GM23248 (cell line): ENCODE measurements around the gene C9orf50. TPM values are rescaled to one million over a fixed set of nuclear protein-coding genes. Genes with fewer than 3 reads are reported as not detected.

Source experiments
- DNase-seq: peaks from one replicate; pipeline ENCODE4 v3.0.0-alpha.2; 2015
- H2AFZ ChIP-seq: fragments of 200-600 bp; sonication (generic); 2 replicates; pipeline ENCODE4 v1.6.1; 2016; ENCODE audit warnings: antibody characterized with exemption
- H3F3A ChIP-seq: fragments of 200-600 bp; sonication (generic); 2 replicates; pipeline ENCODE4 v1.6.1; 2016; ENCODE audit warnings: mild to moderate bottlenecking, antibody characterized with exemption, mixed run types; ENCODE audit not compliant: insufficient read depth
- H3K27ac ChIP-seq: fragments of 200-600 bp; sonication (generic); 2 replicates; pipeline ENCODE4 v1.5.1; 2016; ENCODE audit warnings: mild to moderate bottlenecking
- H3K27me3 ChIP-seq: fragments of 200-600 bp; sonication (generic); replicated peaks from 2 replicates; pipeline ENCODE4 v1.6.1; 2016; ENCODE audit warnings: mild to moderate bottlenecking; ENCODE audit not compliant: insufficient read depth
- H3K36me3 ChIP-seq: fragments of 200-600 bp; sonication (generic); 2 replicates; pipeline ENCODE4 v1.6.1; 2016; ENCODE audit warnings: low read depth, mild to moderate bottlenecking
- H3K4me1 ChIP-seq: fragments of 200-600 bp; sonication (generic); 2 replicates; pipeline ENCODE4 v1.6.1; 2016; ENCODE audit warnings: mild to moderate bottlenecking; ENCODE audit not compliant: insufficient read depth
- H3K4me2 ChIP-seq: fragments of 200-600 bp; sonication (generic); one replicate; pipeline ENCODE4 v1.6.1; 2016; ENCODE audit warnings: mild to moderate bottlenecking; ENCODE audit not compliant: unreplicated experiment
- H3K4me3 ChIP-seq: fragments of 200-600 bp; sonication (generic); 2 replicates; pipeline ENCODE4 v1.5.1; 2016; ENCODE audit warnings: mild to moderate bottlenecking
- H3K79me2 ChIP-seq: fragments of 200-600 bp; sonication (generic); 2 replicates; pipeline ENCODE4 v1.6.1; 2016; ENCODE audit warnings: mild to moderate bottlenecking; ENCODE audit not compliant: insufficient read depth
- H3K9ac ChIP-seq: fragments of 200-600 bp; sonication (generic); 2 replicates; pipeline ENCODE4 v1.6.1; 2016; ENCODE audit warnings: mild to moderate bottlenecking
- H3K9me2 ChIP-seq: fragments of 200-600 bp; sonication (generic); 2 replicates; pipeline ENCODE4 v1.6.1; 2016; ENCODE audit warnings: mixed run types, mild to moderate bottlenecking, moderate library complexity; ENCODE audit not compliant: insufficient read depth
- H3K9me3 ChIP-seq: fragments of 200-600 bp; sonication (generic); one replicate; pipeline ENCODE4 v1.6.1; 2017; ENCODE audit warnings: low read depth
- H4K20me1 ChIP-seq: fragments of 200-600 bp; sonication (generic); 2 replicates; pipeline ENCODE4 v1.6.0; 2016; ENCODE audit not compliant: insufficient read depth
- EZH2 ChIP-seq: fragments of 200-600 bp; sonication (generic); IDR thresholded peaks from 2 replicates; pipeline ENCODE4 v1.6.1; 2018; ENCODE audit warnings: antibody characterized with exemption, mild to moderate bottlenecking; ENCODE audit not compliant: insufficient read depth, poor library complexity, severe bottlenecking
- EZH2phosphoT487 ChIP-seq: fragments of 200-600 bp; sonication (generic); IDR thresholded peaks from 2 replicates; pipeline ENCODE4 v1.6.1; 2018; ENCODE audit warnings: antibody characterized with exemption, moderate library complexity, mild to moderate bottlenecking, low read depth; ENCODE audit not compliant: insufficient read depth
- WGBS, 2 experiments: methylation state at CpG; one replicate each; pipeline ENCODE4 v1.1.6; 2015 to 2017; ENCODE audit warnings: low lambda C conversion rate in 2 of 2, low coverage in 1 of 2; ENCODE audit errors: missing lambda C conversion rate in 2 of 2; 5-methylcytosine and 5-hydroxymethylcytosine counted together
- in situ Hi-C: fragments of 300-500 bp; cut with MboI; formaldehyde crosslinking; loops from 2 replicates; pipeline ENCODE4 v1.15.0; 2020
- polyA plus RNA-seq: library from polyadenylated mRNA; unstranded; fragments of >200 nt; fragmentation: Nextera tagmentation; extraction: Ambion mirVana; gene quantifications from 2 replicates; pipeline ENCODE4 v1.2.1, GENCODE V29; 2016
- total RNA-seq: library from RNA; depleted of rRNA; stranded (reverse); fragments of >200 nt; shearing (Covaris generic); gene quantifications from 2 replicates; pipeline ENCODE4 v1.2.3, GENCODE V29; 2014

C9orf50 gene
- total and polyA plus RNA-seq, 2 experiments from 2014 or later = 0.23 to 0.32 TPM

GRCh38 chr9:129633207-129633606 is 12.3 kb upstream of the C9orf50 start:
- no peak for TF ChIP-seq EZH2phosphoT487
- TF ChIP-seq EZH2 = no peak
- H3K4me1 ChIP-seq = peaks cover 38% of the 10 kb centered on the region
- 59 to 68% methylated on average over 4 of the region's 4 CpGs for WGBS, 2 experiments
- peaks cover 8% of the 10 kb centered on the region; the same call in 1 of the 2 replicates for H3F3A ChIP-seq
- peaks cover 7% of the 10 kb centered on the region; the same call in 1 of the 2 replicates for H4K20me1 ChIP-seq
- peaks cover 100% of the 10 kb centered on the region for H3K79me2 ChIP-seq
- no peak for DNase-seq
- H3K4me3 ChIP-seq = no peak overlapping the region
- in situ Hi-C loops = no loop called here
- no peaks in the 10 kb centered on the region for H3K27me3 ChIP-seq
- H3K9ac ChIP-seq = peak overlapping the region; percentile 23; the same call in 1 of the 2 replicates
- no peaks in the 10 kb centered on the region for H3K9me2 ChIP-seq
- no peak overlapping the region for H2AFZ ChIP-seq
- no peaks in the 10 kb centered on the region for H3K9me3 ChIP-seq
- peaks cover 32% of the 10 kb centered on the region for H3K36me3 ChIP-seq
- no peak overlapping the region for H3K4me2 ChIP-seq
- H3K27ac ChIP-seq = no peak overlapping the region

- no peaks in the 10 kb centered on the region for H3K9me3 ChIP-seq
- peak overlapping the region; percentile 29; the same call in 1 of the 2 replicates for H3K27ac ChIP-seq
- H3K9ac ChIP-seq = peak overlapping the region; percentile 23; the same call in 1 of the 2 replicates
- TF ChIP-seq EZH2phosphoT487 (no peak), EZH2 (no peak)
- in situ Hi-C loops = no loop called here
- peaks cover 100% of the 10 kb centered on the region for H3K79me2 ChIP-seq
- peaks cover 13% of the 10 kb centered on the region for H3F3A ChIP-seq
- peaks cover 46% of the 10 kb centered on the region for H3K4me1 ChIP-seq
- H3K9me2 ChIP-seq = no peaks in the 10 kb centered on the region
- DNase-seq = peak; percentile 74
- 28 to 34% methylated on average over 13 of the region's 13 CpGs for WGBS, 2 experiments
- H3K4me2 ChIP-seq = no peak overlapping the region
- H3K36me3 ChIP-seq = peaks cover 29% of the 10 kb centered on the region
- no peaks in the 10 kb centered on the region for H3K27me3 ChIP-seq
- H2AFZ ChIP-seq = no peak overlapping the region
- no peak overlapping the region for H3K4me3 ChIP-seq
- H4K20me1 ChIP-seq = peaks cover 7% of the 10 kb centered on the region; the same call in 1 of the 2 replicates
Observed at GRCh38 chr9:129632460-129632859, 11.6 kb upstream of the C9orf50 start.

DNA sequence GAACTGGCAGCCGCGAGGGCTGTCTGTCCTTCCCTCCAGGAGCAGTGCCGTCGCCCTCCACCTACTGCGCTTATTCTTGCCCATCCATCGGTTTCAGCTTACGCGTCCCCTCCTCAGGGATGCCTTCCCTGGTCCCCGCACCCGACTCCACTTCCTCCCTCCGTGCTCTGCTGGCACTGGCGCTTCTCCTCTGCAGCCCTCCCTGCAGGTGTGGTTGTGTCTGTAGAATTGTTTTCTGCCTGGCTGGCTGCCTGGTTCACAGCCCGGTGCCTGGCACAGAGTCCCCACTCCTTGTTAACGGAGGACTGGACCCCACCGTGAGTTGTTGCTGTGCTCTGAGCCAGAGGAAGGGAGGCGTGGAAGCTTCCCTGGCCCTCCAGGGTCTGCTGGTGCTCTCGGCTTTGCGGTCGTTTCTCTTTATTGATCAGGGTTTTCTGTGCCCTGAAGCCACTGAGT is 10.8 kb upstream of the C9orf50 start:
- DNase-seq = no peak
- H3K9me3 ChIP-seq = no peaks in the 10 kb centered on the region
- peaks cover 23% of the 10 kb centered on the region for H3K36me3 ChIP-seq
- H4K20me1 ChIP-seq = peaks cover 7% of the 10 kb centered on the region; the same call in 1 of the 2 replicates
- H3K4me1 ChIP-seq = peaks cover 50% of the 10 kb centered on the region
- WGBS, 2 experiments = 79 to 81% methylated on average over 19 of the region's 19 CpGs
- H3K27me3 ChIP-seq = no peaks in the 10 kb centered on the region
- no peaks in the 10 kb centered on the region for H3K9me2 ChIP-seq
- H3K4me2 ChIP-seq = peak overlapping the region; percentile 38
- in situ Hi-C loops = no loop called here
- no peak overlapping the region for H3K9ac ChIP-seq
- peaks cover 100% of the 10 kb centered on the region for H3K79me2 ChIP-seq
- H3K4me3 ChIP-seq = no peak overlapping the region
- 0 out of 2 replicates have a peak overlapping the region, but pooled peaks have one; percentile 29 for H3K27ac ChIP-seq
- TF ChIP-seq EZH2phosphoT487 = no peak
- no peak for TF ChIP-seq EZH2
- H2AFZ ChIP-seq = no peak overlapping the region
- H3F3A ChIP-seq = peaks cover 21% of the 10 kb centered on the region

DNA sequence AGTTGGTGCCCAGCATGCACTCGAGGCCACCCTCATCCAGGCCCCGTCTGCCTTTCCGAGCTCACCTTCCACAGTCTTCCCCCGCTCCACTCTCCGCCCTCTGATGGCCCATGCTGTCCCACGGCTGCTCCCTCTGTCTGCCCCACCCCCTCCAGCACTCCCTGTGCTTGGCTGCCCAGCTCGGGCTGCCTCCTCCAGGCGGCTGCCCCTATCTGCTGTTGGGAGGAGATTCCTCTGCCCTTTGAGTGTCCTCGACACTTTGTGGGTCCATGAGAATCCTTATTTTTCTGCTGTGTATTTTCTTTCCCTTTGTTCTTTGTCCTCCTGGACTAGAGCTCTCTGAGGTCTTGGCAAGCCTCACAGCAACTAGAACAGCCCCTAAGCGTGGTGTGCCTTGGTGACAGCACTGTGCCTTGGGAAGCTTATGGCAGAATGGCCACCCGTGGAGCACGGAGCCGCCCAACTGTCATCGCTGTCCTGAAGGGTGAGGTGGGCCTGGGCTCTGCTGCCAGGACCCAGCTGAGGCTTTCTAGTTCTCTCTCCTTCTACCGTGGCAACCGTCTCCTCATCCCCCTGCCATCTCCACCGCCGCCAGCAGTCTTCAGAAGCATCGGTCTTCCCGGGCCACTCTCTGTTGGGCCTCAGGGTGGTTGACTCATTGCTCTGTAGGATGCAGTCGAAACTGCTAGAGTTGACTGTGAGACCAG is 10.2 kb upstream of the C9orf50 start:
- H3K9me2 ChIP-seq = no peaks in the 10 kb centered on the region
- H3F3A ChIP-seq = peaks cover 25% of the 10 kb centered on the region
- peak overlapping the region; percentile 16; the same call in 1 of the 2 replicates for H3K9ac ChIP-seq
- peak overlapping the region; percentile 26; the same call in 1 of the 2 replicates for H3K27ac ChIP-seq
- no peak overlapping the region for H2AFZ ChIP-seq
- H3K27me3 ChIP-seq = no peaks in the 10 kb centered on the region
- peak; percentile 85 for DNase-seq
- H3K36me3 ChIP-seq = peaks cover 19% of the 10 kb centered on the region
- in situ Hi-C loops = no loop called here
- H3K9me3 ChIP-seq = no peaks in the 10 kb centered on the region
- peaks cover 50% of the 10 kb centered on the region for H3K4me1 ChIP-seq
- peak overlapping the region; percentile 38 for H3K4me2 ChIP-seq
- H3K4me3 ChIP-seq = peak overlapping the region; percentile 15; the same call in 1 of the 2 replicates
- TF ChIP-seq EZH2phosphoT487 (no peak), EZH2 (no peak)
- peaks cover 7% of the 10 kb centered on the region; the same call in 1 of the 2 replicates for H4K20me1 ChIP-seq
- H3K79me2 ChIP-seq = peaks cover 100% of the 10 kb centered on the region
- 52 to 64% methylated on average over 20 to 21 of the region's 21 CpGs for WGBS, 2 experiments
